Measurements from ENCODE around the gene ARID1B. TPM values are rescaled to one million over a fixed set of nuclear protein-coding genes. Genes with fewer than 3 reads are reported as not detected.

ARID1B gene
- total RNA-seq, 1 donor from 2014 or later: 75.4 TPM

DNA sequence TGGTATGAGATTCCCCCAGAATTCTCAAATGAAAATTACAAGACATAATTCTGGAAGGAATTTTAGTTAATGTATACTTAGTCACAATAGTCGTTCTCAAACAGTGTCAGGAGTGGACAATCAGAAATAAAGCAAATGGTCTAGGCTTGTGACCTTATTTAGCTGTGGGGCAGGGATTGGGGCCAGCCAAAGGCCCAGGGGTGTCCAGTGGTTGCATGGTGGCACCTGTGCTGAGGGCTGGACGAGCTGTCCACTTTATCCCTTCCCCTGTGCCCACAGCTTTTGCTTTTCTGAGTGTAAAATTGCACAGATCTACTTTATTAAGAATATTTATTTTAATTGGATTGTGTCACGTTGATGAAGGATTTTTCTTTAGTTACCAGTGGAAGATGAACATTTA lies 195.0 kb downstream of the ARID1B start:
- FAIRE-seq (no peak), DNase-seq (ENCODE audit: low read depth) (no peak)
- Histone ChIP-seq H3K27ac (ENCODE audit: low read depth, low read length) (no peak overlapping the region), H3K4me2 (ENCODE audit: low read length) (no peak overlapping the region), H3K9me3 (ENCODE audit: insufficient read depth, low read depth, low read length) (no peaks in the 10 kb centered on the region), H3K4me1 (ENCODE audit: insufficient read depth, low read length) (no peaks in the 10 kb centered on the region), H4K20me1 (ENCODE audit: insufficient read depth, low read length) (peaks cover 66% of the 10 kb centered on the region), H3K27me3 (ENCODE audit: insufficient read depth, low read length) (no peaks in the 10 kb centered on the region), H2AFZ (ENCODE audit: low read depth, low read length) (no peak overlapping the region), H3K4me3 (ENCODE audit: insufficient read depth, low read depth, low read length) (no peak overlapping the region), H3K79me2 (ENCODE audit: insufficient read depth, low read length) (peaks cover 97% of the 10 kb centered on the region), H3K9ac (ENCODE audit: low read length) (no peak overlapping the region), H3K36me3 (ENCODE audit: insufficient read depth, low read length) (no peaks in the 10 kb centered on the region)
- Mint-ChIP-seq H3K27ac (ENCODE audit: unreplicated experiment) (no peak overlapping the region), H3K27me3 (ENCODE audit: low read depth, unreplicated experiment) (no peaks in the 10 kb centered on the region), H3K36me3 (ENCODE audit: low read depth, unreplicated experiment) (peaks cover 3% of the 10 kb centered on the region), H3K4me1 (ENCODE audit: low read depth, unreplicated experiment) (peaks cover 17% of the 10 kb centered on the region), H3K4me3 (ENCODE audit: unreplicated experiment) (no peak overlapping the region), H3K9me3 (ENCODE audit: unreplicated experiment) (no peaks in the 10 kb centered on the region)
- no peak for TF ChIP-seq EZH2 (IDR thresholded peaks at IDR 0.05; ENCODE audit: insufficient read depth, low read length)
- TF ChIP-seq, protein P1, sequence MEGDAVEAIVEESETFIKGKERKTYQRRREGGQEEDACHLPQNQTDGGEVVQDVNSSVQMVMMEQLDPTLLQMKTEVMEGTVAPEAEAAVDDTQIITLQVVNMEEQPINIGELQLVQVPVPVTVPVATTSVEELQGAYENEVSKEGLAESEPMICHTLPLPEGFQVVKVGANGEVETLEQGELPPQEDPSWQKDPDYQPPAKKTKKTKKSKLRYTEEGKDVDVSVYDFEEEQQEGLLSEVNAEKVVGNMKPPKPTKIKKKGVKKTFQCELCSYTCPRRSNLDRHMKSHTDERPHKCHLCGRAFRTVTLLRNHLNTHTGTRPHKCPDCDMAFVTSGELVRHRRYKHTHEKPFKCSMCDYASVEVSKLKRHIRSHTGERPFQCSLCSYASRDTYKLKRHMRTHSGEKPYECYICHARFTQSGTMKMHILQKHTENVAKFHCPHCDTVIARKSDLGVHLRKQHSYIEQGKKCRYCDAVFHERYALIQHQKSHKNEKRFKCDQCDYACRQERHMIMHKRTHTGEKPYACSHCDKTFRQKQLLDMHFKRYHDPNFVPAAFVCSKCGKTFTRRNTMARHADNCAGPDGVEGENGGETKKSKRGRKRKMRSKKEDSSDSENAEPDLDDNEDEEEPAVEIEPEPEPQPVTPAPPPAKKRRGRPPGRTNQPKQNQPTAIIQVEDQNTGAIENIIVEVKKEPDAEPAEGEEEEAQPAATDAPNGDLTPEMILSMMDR (IDR thresholded peaks at IDR 0.05; ENCODE audit: insufficient read depth, low read depth, low read length): no peak

DNA sequence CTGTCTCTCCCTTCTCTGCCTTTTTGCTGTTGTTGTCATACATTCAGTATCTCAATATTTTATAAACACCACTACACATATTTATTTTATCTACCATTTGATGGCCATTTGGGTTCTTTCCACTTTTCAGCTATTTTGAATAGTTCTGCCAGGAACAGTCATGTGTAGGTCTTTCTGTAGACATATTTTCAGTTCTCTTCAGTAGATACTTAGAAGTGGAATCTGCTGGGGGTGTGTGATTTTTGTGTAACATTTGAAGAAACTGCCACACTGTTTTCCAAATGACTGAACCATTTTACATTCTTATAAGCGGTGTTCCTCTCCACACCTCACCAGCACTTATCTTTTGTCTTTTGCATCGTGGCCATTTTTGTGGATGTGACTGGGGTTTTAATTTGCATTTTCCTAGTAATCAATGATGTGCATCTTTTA lies 197.7 kb downstream of the ARID1B start:
- TF ChIP-seq EZH2 (IDR thresholded peaks at IDR 0.05; ENCODE audit: insufficient read depth, low read length): no peak
- TF ChIP-seq, protein P1 (IDR thresholded peaks at IDR 0.05; ENCODE audit: insufficient read depth, low read depth, low read length): no peak

DNA sequence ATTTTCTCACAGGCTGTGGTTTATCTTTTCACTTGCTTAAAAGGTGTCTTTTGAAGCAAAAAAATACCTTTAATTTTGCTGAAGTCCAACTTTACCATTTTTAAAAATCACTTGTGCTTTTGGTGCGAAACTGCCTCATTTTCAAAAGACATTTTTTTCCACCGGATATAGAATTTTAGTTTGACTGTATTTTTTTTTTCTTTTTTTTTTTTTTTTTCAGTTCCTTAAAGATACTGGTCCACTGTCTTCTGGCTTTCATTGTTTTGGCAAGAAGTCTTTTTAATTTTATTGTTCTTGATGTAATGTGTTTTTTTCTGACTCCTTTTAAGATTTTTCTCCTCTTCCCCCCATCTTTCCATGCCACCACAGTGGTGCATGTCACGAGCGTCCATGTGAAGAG lies 198.2 kb downstream of the ARID1B start:
- Histone ChIP-seq H3K4me2 (ENCODE audit: low read length) (peak overlapping the region; percentile 87), H3K27ac (ENCODE audit: low read depth, low read length) (no peak overlapping the region), H2AFZ (ENCODE audit: low read depth, low read length) (no peak overlapping the region), H3K27me3 (ENCODE audit: insufficient read depth, low read length) (no peaks in the 10 kb centered on the region), H3K79me2 (ENCODE audit: insufficient read depth, low read length) (peaks cover 99% of the 10 kb centered on the region), H3K36me3 (ENCODE audit: insufficient read depth, low read length) (no peaks in the 10 kb centered on the region), H3K4me3 (ENCODE audit: insufficient read depth, low read depth, low read length) (no peak overlapping the region), H3K4me1 (ENCODE audit: insufficient read depth, low read length) (no peaks in the 10 kb centered on the region), H3K9me3 (ENCODE audit: insufficient read depth, low read depth, low read length) (no peaks in the 10 kb centered on the region), H4K20me1 (ENCODE audit: insufficient read depth, low read length) (peaks cover 67% of the 10 kb centered on the region), H3K9ac (ENCODE audit: low read length) (peak overlapping the region; percentile 80)
- Mint-ChIP-seq H3K27ac (ENCODE audit: unreplicated experiment) (no peak overlapping the region), H3K4me3 (ENCODE audit: unreplicated experiment) (no peak overlapping the region), H3K4me1 (ENCODE audit: low read depth, unreplicated experiment) (peaks cover 25% of the 10 kb centered on the region), H3K9me3 (ENCODE audit: unreplicated experiment) (no peaks in the 10 kb centered on the region), H3K36me3 (ENCODE audit: low read depth, unreplicated experiment) (no peaks in the 10 kb centered on the region), H3K27me3 (ENCODE audit: low read depth, unreplicated experiment) (no peaks in the 10 kb centered on the region)
- TF ChIP-seq EZH2 (IDR thresholded peaks at IDR 0.05; ENCODE audit: insufficient read depth, low read length): no peak
- TF ChIP-seq, protein P1 (IDR thresholded peaks at IDR 0.05; ENCODE audit: insufficient read depth, low read depth, low read length): no peak
- DNase-seq (ENCODE audit: low read depth) (no peak), FAIRE-seq (no peak)

More for the DNA sequence above, 197.7 kb downstream of the ARID1B start:
- no peaks in the 10 kb centered on the region for H3K4me1 ChIP-seq (ENCODE audit: insufficient read depth, low read length)
- Mint-ChIP-seq H3K4me1 (ENCODE audit: low read depth, unreplicated experiment) (peaks cover 25% of the 10 kb centered on the region), H3K27ac (ENCODE audit: unreplicated experiment) (no peak overlapping the region), H3K9me3 (ENCODE audit: unreplicated experiment) (no peaks in the 10 kb centered on the region), H3K36me3 (ENCODE audit: low read depth, unreplicated experiment) (no peaks in the 10 kb centered on the region), H3K27me3 (ENCODE audit: low read depth, unreplicated experiment) (no peaks in the 10 kb centered on the region), H3K4me3 (ENCODE audit: unreplicated experiment) (no peak overlapping the region)
- no peak for FAIRE-seq
- H3K79me2 ChIP-seq (ENCODE audit: insufficient read depth, low read length): peaks cover 96% of the 10 kb centered on the region
- no peaks in the 10 kb centered on the region for H3K27me3 ChIP-seq (ENCODE audit: insufficient read depth, low read length)
- H2AFZ ChIP-seq (ENCODE audit: low read depth, low read length): no peak overlapping the region
- peaks cover 62% of the 10 kb centered on the region for H4K20me1 ChIP-seq (ENCODE audit: insufficient read depth, low read length)
- no peaks in the 10 kb centered on the region for H3K36me3 ChIP-seq (ENCODE audit: insufficient read depth, low read length)
- no peaks in the 10 kb centered on the region for H3K9me3 ChIP-seq (ENCODE audit: insufficient read depth, low read depth, low read length)
- DNase-seq (ENCODE audit: low read depth): no peak
- H3K4me3 ChIP-seq (ENCODE audit: insufficient read depth, low read depth, low read length): no peak overlapping the region
- H3K27ac ChIP-seq (ENCODE audit: low read depth, low read length): no peak overlapping the region
- H3K9ac ChIP-seq (ENCODE audit: low read length): no peak overlapping the region
- H3K4me2 ChIP-seq (ENCODE audit: low read length): no peak overlapping the region

All from astrocyte (in vitro differentiated cells and primary cell).